ENCODE measurements around the gene RC3H1. TPM values are rescaled to one million over a fixed set of nuclear protein-coding genes. Genes with fewer than 3 reads are reported as not detected.

RC3H1 gene
- total and polyA plus RNA-seq, 10 of the 15 experiments (the other 5 are each of a cell fraction or from before 2014, with no cell fraction given), result 1.4 to 33.9 (median 11.8) TPM

DNA sequence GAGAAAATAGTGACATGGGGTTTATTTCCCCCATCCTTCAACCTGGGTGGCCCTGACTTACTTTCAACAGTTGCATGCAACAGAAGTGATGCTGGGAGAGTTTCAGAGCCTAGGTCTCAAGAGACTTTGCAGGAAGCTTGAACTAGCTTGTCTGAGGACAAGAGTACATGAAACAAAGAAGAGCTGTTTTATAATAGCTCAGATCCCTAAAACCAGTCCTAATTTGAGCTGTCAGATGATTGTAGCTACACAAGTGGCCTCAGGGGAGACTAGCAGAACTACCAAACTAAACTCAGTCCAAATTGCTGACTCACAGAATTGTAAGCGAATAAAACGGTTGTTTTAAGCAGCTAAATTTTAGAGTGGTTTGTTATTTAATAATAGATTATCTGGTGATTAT, 17.1 kb downstream of the RC3H1 start (continued):
- peak in 1 of 2 experiments; percentile 79; a peak in 1 of 4 replicates for TF ChIP-seq CEBPB (IDR thresholded peaks at IDR 0.05; ENCODE audit: borderline replicate concordance in 1 of 2, low read depth in 2 of 2, low read length in 2 of 2)
- TF ChIP-seq, protein P1, sequence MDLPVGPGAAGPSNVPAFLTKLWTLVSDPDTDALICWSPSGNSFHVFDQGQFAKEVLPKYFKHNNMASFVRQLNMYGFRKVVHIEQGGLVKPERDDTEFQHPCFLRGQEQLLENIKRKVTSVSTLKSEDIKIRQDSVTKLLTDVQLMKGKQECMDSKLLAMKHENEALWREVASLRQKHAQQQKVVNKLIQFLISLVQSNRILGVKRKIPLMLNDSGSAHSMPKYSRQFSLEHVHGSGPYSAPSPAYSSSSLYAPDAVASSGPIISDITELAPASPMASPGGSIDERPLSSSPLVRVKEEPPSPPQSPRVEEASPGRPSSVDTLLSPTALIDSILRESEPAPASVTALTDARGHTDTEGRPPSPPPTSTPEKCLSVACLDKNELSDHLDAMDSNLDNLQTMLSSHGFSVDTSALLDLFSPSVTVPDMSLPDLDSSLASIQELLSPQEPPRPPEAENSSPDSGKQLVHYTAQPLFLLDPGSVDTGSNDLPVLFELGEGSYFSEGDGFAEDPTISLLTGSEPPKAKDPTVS (IDR thresholded peaks at IDR 0.05; ENCODE audit: low read depth, low read length), result no peak
- no peak for TF ChIP-seq SUZ12 (IDR thresholded peaks at IDR 0.05; ENCODE audit: unreplicated experiment)
- TF ChIP-seq STAT1 (conservative IDR thresholded peaks at IDR 0.05), result no peak
- no peak for TF ChIP-seq LARP7 (IDR thresholded peaks at IDR 0.05)
- TF ChIP-seq MEF2A (IDR thresholded peaks at IDR 0.05; ENCODE audit: insufficient read depth, low read depth, low read length), result peak; percentile 56; the same call in 1 of the 2 replicates
- TF ChIP-seq, protein P2, sequence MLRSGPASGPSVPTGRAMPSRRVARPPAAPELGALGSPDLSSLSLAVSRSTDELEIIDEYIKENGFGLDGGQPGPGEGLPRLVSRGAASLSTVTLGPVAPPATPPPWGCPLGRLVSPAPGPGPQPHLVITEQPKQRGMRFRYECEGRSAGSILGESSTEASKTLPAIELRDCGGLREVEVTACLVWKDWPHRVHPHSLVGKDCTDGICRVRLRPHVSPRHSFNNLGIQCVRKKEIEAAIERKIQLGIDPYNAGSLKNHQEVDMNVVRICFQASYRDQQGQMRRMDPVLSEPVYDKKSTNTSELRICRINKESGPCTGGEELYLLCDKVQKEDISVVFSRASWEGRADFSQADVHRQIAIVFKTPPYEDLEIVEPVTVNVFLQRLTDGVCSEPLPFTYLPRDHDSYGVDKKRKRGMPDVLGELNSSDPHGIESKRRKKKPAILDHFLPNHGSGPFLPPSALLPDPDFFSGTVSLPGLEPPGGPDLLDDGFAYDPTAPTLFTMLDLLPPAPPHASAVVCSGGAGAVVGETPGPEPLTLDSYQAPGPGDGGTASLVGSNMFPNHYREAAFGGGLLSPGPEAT (IDR thresholded peaks at IDR 0.05; ENCODE audit: low read depth), result no peak
- TF ChIP-seq ZNF622 (IDR thresholded peaks at IDR 0.05), result no peak
- TF ChIP-seq NR2C1 (IDR thresholded peaks at IDR 0.05), result no peak
- TF ChIP-seq, protein P3, sequence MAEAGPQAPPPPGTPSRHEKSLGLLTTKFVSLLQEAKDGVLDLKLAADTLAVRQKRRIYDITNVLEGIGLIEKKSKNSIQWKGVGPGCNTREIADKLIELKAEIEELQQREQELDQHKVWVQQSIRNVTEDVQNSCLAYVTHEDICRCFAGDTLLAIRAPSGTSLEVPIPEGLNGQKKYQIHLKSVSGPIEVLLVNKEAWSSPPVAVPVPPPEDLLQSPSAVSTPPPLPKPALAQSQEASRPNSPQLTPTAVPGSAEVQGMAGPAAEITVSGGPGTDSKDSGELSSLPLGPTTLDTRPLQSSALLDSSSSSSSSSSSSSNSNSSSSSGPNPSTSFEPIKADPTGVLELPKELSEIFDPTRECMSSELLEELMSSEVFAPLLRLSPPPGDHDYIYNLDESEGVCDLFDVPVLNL (IDR thresholded peaks at IDR 0.05; ENCODE audit: low read depth, low read length), result no peak
- TF ChIP-seq STAT3 (IDR thresholded peaks at IDR 0.05; ENCODE audit: low read depth, low read length), result no peak
- TF ChIP-seq NRF1 (conservative IDR thresholded peaks at IDR 0.05; ENCODE audit: low read depth, low read length), result no peak
- TF ChIP-seq, protein P4, sequence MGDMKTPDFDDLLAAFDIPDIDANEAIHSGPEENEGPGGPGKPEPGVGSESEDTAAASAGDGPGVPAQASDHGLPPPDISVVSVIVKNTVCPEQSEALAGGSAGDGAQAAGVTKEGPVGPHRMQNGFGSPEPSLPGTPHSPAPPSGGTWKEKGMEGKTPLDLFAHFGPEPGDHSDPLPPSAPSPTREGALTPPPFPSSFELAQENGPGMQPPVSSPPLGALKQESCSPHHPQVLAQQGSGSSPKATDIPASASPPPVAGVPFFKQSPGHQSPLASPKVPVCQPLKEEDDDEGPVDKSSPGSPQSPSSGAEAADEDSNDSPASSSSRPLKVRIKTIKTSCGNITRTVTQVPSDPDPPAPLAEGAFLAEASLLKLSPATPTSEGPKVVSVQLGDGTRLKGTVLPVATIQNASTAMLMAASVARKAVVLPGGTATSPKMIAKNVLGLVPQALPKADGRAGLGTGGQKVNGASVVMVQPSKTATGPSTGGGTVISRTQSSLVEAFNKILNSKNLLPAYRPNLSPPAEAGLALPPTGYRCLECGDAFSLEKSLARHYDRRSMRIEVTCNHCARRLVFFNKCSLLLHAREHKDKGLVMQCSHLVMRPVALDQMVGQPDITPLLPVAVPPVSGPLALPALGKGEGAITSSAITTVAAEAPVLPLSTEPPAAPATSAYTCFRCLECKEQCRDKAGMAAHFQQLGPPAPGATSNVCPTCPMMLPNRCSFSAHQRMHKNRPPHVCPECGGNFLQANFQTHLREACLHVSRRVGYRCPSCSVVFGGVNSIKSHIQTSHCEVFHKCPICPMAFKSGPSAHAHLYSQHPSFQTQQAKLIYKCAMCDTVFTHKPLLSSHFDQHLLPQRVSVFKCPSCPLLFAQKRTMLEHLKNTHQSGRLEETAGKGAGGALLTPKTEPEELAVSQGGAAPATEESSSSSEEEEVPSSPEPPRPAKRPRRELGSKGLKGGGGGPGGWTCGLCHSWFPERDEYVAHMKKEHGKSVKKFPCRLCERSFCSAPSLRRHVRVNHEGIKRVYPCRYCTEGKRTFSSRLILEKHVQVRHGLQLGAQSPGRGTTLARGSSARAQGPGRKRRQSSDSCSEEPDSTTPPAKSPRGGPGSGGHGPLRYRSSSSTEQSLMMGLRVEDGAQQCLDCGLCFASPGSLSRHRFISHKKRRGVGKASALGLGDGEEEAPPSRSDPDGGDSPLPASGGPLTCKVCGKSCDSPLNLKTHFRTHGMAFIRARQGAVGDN (IDR thresholded peaks at IDR 0.05), result no peak; the same call in 1 of the 2 replicates
- TF ChIP-seq HCFC1 (IDR thresholded peaks at IDR 0.05; ENCODE audit: low read length), result no peak
- TF ChIP-seq, protein P5, sequence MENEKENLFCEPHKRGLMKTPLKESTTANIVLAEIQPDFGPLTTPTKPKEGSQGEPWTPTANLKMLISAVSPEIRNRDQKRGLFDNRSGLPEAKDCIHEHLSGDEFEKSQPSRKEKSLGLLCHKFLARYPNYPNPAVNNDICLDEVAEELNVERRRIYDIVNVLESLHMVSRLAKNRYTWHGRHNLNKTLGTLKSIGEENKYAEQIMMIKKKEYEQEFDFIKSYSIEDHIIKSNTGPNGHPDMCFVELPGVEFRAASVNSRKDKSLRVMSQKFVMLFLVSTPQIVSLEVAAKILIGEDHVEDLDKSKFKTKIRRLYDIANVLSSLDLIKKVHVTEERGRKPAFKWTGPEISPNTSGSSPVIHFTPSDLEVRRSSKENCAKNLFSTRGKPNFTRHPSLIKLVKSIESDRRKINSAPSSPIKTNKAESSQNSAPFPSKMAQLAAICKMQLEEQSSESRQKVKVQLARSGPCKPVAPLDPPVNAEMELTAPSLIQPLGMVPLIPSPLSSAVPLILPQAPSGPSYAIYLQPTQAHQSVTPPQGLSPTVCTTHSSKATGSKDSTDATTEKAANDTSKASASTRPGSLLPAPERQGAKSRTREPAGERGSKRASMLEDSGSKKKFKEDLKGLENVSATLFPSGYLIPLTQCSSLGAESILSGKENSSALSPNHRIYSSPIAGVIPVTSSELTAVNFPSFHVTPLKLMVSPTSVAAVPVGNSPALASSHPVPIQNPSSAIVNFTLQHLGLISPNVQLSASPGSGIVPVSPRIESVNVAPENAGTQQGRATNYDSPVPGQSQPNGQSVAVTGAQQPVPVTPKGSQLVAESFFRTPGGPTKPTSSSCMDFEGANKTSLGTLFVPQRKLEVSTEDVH (IDR thresholded peaks at IDR 0.05; ENCODE audit: low read depth, partially characterized antibody), result no peak
- no peak for TF ChIP-seq RBBP5 (conservative IDR thresholded peaks at IDR 0.05)
- no peak for TF ChIP-seq TBL1XR1 (IDR thresholded peaks at IDR 0.05; ENCODE audit: low read depth, low read length)
- TF ChIP-seq SUPT20H (IDR thresholded peaks at IDR 0.05; ENCODE audit: borderline replicate concordance, control insufficient read depth, low read depth, low read length), result no peak
- no peak for TF ChIP-seq CREB1 (IDR thresholded peaks at IDR 0.05; ENCODE audit: low read depth)
- no peak for TF ChIP-seq HDAC6 (IDR thresholded peaks at IDR 0.05; ENCODE audit: unreplicated experiment)
